ENCODE results near the gene MVD.

- TF ChIP-seq CTCF (optimal IDR thresholded peaks at IDR 0.05 in 1 of 3, IDR thresholded peaks at IDR 0.05 in 1 of 3, conservative IDR thresholded peaks at IDR 0.05 in 1 of 3; ENCODE audit: extremely low read depth in 1 of 3, insufficient read depth in 2 of 3, low read length in 3 of 3) = no peak
- no peak for TF ChIP-seq EZH2 (IDR thresholded peaks at IDR 0.05; ENCODE audit: low read length)
These were observed 10.2 kb downstream of the MVD start for GRCh38 chr16:88652762-88653063.
